Measurements from ENCODE around the gene P2RY10.

DNA sequence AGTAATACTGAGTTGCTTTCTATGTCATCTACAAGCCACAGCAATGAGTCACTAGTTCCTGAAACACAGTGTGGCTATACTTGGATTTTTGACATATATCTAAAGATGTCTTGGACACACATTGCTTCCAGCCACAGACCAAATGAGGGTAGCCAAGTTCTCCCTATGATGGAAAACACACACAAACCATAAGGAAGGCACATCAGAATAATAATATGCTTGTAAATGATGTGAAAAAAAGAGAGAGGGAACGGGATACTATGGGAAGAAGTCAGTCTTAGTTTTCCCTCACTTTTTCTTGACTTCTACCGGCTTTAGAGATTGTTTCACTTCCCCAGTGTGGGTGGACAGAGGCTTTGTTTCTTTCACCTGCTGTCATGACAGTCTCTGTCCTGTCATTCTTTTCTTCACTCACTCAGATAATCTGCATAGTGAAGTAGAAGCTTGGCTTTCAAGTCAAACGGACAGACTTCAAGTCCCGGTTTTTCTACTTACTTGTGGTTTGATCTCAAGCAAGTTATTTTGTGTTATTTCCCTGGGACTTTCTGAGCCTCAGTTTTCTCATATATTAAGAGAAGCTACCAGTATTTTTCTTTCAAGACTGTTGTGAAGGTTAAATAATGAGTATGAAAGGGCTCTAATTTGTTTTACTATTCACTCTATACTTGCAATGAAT lies 34.7 kb downstream of the P2RY10 start:
- TF ChIP-seq ZFP1 (CRISPR knock-in tag; IDR thresholded peaks at IDR 0.05) (no peak), ZKSCAN8 (CRISPR knock-in tag; IDR thresholded peaks at IDR 0.05; ENCODE audit: borderline replicate concordance) (no peak), HOXA3 (CRISPR knock-in tag; IDR thresholded peaks at IDR 0.05) (no peak), RERE (CRISPR knock-in tag; IDR thresholded peaks at IDR 0.05; ENCODE audit: low read depth) (no peak), ZNF225 (CRISPR knock-in tag; IDR thresholded peaks at IDR 0.05) (no peak), TBL1XR1 (IDR thresholded peaks at IDR 0.05; ENCODE audit: borderline replicate concordance, low read length, partially characterized antibody) (no peak), TBP (CRISPR knock-in tag; IDR thresholded peaks at IDR 0.05) (no peak), CTCF (CRISPR knock-in tag; IDR thresholded peaks at IDR 0.05) (no peak)

All from HepG2 (cell line).